ENCODE measurements around the gene SEL1L3. TPM values are rescaled to one million over a fixed set of nuclear protein-coding genes. Genes with fewer than 3 reads are reported as not detected.
A peak's percentile ranks its signal among the peaks of the same experiment; 100 is the strongest.

The SEL1L3 gene
- total and polyA plus RNA-seq, 2 of the 13 experiments (the other 11 are each of a cell fraction or from before 2014, with no cell fraction given), result 0.28 to 1.1 TPM

DNA sequence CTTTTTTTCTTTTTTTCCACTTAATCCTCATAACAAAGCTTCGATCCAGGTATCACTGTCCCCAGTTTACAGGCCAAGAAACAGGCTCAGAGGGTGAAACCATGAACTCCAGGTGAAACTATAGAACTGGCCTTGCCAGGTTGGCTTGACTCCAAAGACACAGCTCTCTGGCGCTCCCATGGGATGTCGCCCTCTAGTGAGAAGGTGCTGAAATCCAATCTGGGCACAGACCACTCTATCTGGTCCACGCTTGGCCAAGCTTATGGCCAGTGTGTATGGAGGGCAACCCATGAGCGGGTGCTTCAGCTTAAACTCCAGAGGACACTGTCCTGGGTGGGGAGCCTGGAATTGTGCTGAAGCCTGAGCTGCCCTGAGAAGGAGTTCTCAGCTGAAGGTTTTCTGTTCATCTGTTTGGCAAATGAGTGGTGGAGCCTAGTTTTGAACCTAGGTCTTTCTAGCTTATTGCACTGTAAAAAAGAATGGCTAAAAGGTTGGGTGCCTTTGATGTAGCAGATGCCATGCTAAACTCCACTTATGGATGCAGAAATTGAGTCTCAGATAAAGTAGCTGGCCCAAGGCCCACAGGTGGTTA, 70.5 kb downstream of the SEL1L3 start (continued):
- TF ChIP-seq SMC3 (IDR thresholded peaks at IDR 0.05; ENCODE audit: low read length), result peak; percentile 70
- TF ChIP-seq, protein P1, sequence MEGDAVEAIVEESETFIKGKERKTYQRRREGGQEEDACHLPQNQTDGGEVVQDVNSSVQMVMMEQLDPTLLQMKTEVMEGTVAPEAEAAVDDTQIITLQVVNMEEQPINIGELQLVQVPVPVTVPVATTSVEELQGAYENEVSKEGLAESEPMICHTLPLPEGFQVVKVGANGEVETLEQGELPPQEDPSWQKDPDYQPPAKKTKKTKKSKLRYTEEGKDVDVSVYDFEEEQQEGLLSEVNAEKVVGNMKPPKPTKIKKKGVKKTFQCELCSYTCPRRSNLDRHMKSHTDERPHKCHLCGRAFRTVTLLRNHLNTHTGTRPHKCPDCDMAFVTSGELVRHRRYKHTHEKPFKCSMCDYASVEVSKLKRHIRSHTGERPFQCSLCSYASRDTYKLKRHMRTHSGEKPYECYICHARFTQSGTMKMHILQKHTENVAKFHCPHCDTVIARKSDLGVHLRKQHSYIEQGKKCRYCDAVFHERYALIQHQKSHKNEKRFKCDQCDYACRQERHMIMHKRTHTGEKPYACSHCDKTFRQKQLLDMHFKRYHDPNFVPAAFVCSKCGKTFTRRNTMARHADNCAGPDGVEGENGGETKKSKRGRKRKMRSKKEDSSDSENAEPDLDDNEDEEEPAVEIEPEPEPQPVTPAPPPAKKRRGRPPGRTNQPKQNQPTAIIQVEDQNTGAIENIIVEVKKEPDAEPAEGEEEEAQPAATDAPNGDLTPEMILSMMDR (CRISPR knock-in tag; IDR thresholded peaks at IDR 0.05), result peak; percentile 79

DNA sequence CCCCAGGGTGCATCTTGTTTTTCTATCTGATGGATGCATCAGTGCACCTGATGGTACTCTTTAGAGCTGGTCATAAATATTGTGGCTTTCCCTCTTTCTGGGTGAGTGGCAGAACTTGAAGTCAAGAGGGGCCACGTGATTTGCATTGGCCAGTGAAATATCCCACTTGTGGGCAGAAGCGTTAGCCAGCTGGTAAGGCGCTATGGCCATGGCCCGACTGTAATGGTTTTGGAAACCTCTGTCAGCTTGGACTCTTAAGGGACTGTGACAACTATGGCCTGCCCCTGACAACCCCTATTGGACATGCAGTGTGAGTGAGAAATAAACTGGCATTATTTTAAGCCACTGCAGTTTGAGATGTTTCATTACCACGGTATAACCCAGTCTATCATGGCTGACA, 72.8 kb downstream of the SEL1L3 start:
- intact Hi-C loops (cut with micrococcal nuclease; ENCODE audit: unreplicated experiment) (no loop called here), in situ Hi-C loops (cut with HindIII; ENCODE audit: extremely low pct_ligation_motif_present, low pct_unique_long_range_greater_than_20kb) (no loop called here)
- Histone ChIP-seq H3K27me3 (ENCODE audit: control insufficient read depth in 1 of 2, insufficient read depth in 2 of 2, low read length in 2 of 2) (no peaks in the 10 kb centered on the region), H3K36me3 (replicated peaks in 1 of 2; ENCODE audit: control insufficient read depth in 1 of 2, insufficient read depth in 2 of 2, low read length in 2 of 2) (no peaks in the 10 kb centered on the region), H3K9me3 (ENCODE audit: low read length) (no peaks in the 10 kb centered on the region), H3K4me3 (replicated peaks in 1 of 3; ENCODE audit: insufficient read depth in 1 of 3, low read depth in 2 of 3, low read length in 3 of 3) (no peak overlapping the region), H4K20me1 (ENCODE audit: insufficient read depth, low read length) (no peaks in the 10 kb centered on the region), H3K4me1 (ENCODE audit: insufficient read depth, low read length) (no peaks in the 10 kb centered on the region), H2AFZ (ENCODE audit: low read length) (no peak overlapping the region), H3K27ac (ENCODE audit: extremely low read length, insufficient read depth, low read length) (no peak overlapping the region), H3K79me2 (ENCODE audit: insufficient read depth, low read length) (no peaks in the 10 kb centered on the region), H3K9ac (ENCODE audit: insufficient read depth, low read depth, low read length) (no peak overlapping the region), H3K4me2 (ENCODE audit: low read depth, low read length) (no peak overlapping the region)
- BruUV-seq (replicated peaks), result no TSS peak
- 51% methylated on average over 5 of the region's 5 CpGs for WGBS (ENCODE audit: low lambda C conversion rate)
- FAIRE-seq (no peak), DNase-seq (ENCODE audit: low spot score) (no peak), ATAC-seq (no peak)
- CTCF ChIA-PET (ENCODE audit: low intra/inter-chr PET ratio, low total read pairs), result no interaction called here
- POLR2A ChIA-PET, result no interaction called here
- TF ChIP-seq, protein P2, sequence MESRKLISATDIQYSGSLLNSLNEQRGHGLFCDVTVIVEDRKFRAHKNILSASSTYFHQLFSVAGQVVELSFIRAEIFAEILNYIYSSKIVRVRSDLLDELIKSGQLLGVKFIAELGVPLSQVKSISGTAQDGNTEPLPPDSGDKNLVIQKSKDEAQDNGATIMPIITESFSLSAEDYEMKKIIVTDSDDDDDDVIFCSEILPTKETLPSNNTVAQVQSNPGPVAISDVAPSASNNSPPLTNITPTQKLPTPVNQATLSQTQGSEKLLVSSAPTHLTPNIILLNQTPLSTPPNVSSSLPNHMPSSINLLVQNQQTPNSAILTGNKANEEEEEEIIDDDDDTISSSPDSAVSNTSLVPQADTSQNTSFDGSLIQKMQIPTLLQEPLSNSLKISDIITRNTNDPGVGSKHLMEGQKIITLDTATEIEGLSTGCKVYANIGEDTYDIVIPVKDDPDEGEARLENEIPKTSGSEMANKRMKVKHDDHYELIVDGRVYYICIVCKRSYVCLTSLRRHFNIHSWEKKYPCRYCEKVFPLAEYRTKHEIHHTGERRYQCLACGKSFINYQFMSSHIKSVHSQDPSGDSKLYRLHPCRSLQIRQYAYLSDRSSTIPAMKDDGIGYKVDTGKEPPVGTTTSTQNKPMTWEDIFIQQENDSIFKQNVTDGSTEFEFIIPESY (CRISPR knock-in tag; IDR thresholded peaks at IDR 0.05), result no peak
- TF ChIP-seq, protein P3, sequence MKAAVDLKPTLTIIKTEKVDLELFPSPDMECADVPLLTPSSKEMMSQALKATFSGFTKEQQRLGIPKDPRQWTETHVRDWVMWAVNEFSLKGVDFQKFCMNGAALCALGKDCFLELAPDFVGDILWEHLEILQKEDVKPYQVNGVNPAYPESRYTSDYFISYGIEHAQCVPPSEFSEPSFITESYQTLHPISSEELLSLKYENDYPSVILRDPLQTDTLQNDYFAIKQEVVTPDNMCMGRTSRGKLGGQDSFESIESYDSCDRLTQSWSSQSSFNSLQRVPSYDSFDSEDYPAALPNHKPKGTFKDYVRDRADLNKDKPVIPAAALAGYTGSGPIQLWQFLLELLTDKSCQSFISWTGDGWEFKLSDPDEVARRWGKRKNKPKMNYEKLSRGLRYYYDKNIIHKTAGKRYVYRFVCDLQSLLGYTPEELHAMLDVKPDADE (CRISPR knock-in tag; IDR thresholded peaks at IDR 0.05), result no peak
- TF ChIP-seq, protein P4, sequence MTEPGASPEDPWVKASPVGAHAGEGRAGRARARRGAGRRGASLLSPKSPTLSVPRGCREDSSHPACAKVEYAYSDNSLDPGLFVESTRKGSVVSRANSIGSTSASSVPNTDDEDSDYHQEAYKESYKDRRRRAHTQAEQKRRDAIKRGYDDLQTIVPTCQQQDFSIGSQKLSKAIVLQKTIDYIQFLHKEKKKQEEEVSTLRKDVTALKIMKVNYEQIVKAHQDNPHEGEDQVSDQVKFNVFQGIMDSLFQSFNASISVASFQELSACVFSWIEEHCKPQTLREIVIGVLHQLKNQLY (CRISPR knock-in tag; IDR thresholded peaks at IDR 0.05), result no peak
- TF ChIP-seq SCMH1 (CRISPR knock-in tag; IDR thresholded peaks at IDR 0.05; ENCODE audit: borderline replicate concordance), result no peak
- no peak for TF ChIP-seq ZC3H13 (CRISPR knock-in tag; IDR thresholded peaks at IDR 0.05)
- no peak for TF ChIP-seq GPN1 (CRISPR knock-in tag; IDR thresholded peaks at IDR 0.05; ENCODE audit: borderline replicate concordance)
- TF ChIP-seq, protein P5, sequence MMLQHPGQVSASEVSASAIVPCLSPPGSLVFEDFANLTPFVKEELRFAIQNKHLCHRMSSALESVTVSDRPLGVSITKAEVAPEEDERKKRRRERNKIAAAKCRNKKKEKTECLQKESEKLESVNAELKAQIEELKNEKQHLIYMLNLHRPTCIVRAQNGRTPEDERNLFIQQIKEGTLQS (CRISPR knock-in tag; IDR thresholded peaks at IDR 0.05), result no peak
- TF ChIP-seq, protein P6, sequence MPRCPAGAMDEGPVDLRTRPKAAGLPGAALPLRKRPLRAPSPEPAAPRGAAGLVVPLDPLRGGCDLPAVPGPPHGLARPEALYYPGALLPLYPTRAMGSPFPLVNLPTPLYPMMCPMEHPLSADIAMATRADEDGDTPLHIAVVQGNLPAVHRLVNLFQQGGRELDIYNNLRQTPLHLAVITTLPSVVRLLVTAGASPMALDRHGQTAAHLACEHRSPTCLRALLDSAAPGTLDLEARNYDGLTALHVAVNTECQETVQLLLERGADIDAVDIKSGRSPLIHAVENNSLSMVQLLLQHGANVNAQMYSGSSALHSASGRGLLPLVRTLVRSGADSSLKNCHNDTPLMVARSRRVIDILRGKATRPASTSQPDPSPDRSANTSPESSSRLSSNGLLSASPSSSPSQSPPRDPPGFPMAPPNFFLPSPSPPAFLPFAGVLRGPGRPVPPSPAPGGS (CRISPR knock-in tag; IDR thresholded peaks at IDR 0.05), result no peak
- TF ChIP-seq, protein P7, sequence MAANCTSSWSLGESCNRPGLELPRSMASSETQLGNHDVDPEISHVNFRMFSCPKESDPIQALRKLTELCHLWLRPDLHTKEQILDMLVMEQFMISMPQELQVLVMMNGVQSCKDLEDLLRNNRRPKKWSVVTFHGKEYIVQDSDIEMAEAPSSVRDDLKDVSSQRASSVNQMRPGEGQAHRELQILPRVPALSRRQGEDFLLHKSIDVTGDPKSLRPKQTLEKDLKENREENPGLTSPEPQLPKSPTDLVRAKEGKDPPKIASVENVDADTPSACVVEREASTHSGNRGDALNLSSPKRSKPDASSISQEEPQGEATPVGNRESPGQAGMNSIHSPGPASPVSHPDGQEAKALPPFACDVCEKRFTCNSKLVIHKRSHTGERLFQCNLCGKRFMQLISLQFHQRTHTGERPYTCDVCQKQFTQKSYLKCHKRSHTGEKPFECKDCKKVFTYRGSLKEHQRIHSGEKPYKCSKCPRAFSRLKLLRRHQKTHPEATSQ (CRISPR knock-in tag; IDR thresholded peaks at IDR 0.05; ENCODE audit: borderline replicate concordance), result no peak
- TF ChIP-seq GTF2F1 (IDR thresholded peaks at IDR 0.05; ENCODE audit: low read length), result no peak
- no peak for TF ChIP-seq PHF21A (CRISPR knock-in tag; IDR thresholded peaks at IDR 0.05)
- no peak for TF ChIP-seq ZNF781 (CRISPR knock-in tag; IDR thresholded peaks at IDR 0.05; ENCODE audit: borderline replicate concordance, not compliant biosample characterization)

All from HepG2 (cell line).